Hematopoietic multipotent progenitor cell treated with erythropoietin and hydrocortisone succinate and interleukin-3 and kit ligand, for 6 days (in vitro differentiated cells): ENCODE results near the gene KASH5.
"Not testable (repeated sequence)": the region's sequence is repeated elsewhere in the genome, so short reads cannot be mapped to it uniquely, and the experiment has no call there.

Experiments used
- DNase-seq: peaks from one replicate; pipeline ENCODE4 v3.0.0-alpha.2; 2015

Gene KASH5

DNA sequence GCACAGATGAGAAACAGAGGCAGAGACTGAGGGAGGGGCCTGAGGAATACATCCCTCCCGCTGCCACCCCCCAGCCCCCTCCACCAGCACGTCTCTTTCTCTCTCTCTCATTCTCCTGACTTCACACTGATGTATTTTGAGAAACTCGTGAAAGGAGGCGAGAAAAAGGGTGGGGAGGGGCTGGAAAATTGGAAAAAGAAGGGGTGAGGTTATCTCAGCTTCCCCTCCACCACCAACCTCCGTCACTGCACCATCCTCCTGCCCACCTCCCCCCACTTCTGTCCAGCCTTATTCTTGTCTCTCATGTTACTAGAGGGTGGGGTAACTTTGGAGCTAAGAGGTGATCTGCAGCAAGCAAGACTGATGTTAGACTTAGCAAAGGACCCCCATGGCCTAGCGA is 51.8 kb downstream of the KASH5 start:
- no peak for DNase-seq

DNA sequence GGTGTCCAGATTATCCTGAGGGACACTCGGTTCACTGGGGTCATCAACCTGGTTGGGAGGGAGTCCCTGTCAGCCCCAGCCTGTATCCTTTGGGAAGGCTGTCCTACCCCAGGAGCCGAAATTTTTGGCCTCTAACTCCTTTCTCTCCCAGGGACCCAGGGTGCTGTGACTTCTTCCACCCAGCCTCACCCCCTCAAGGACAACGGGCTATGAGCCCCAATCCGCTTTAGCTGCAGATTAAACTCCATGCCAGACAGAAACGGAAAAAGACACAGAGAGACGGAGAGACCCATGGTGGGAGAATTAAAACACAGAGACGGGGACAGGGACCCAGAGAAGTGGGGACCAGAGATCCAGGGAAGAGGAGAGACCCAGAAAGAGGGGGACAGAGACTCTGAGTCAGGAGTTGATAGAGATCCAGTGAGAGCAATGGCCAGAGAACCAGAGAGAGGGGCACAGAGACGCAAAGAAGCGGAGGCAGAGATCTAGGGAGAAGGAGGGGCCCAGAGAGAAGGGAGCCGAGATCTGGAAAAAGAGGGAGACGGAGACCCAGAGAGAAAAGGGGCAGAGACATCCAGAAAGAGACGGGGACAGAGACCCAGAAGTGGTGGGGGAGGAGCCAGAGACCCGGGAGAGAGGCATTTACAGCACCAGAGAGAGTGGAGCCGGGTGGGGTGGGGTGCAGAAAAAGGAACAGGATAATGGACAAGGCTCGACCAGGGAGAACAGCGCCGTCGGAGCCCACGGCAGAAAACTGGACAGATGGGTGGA is 52.6 kb downstream of the KASH5 start:
- no peak for DNase-seq

DNA sequence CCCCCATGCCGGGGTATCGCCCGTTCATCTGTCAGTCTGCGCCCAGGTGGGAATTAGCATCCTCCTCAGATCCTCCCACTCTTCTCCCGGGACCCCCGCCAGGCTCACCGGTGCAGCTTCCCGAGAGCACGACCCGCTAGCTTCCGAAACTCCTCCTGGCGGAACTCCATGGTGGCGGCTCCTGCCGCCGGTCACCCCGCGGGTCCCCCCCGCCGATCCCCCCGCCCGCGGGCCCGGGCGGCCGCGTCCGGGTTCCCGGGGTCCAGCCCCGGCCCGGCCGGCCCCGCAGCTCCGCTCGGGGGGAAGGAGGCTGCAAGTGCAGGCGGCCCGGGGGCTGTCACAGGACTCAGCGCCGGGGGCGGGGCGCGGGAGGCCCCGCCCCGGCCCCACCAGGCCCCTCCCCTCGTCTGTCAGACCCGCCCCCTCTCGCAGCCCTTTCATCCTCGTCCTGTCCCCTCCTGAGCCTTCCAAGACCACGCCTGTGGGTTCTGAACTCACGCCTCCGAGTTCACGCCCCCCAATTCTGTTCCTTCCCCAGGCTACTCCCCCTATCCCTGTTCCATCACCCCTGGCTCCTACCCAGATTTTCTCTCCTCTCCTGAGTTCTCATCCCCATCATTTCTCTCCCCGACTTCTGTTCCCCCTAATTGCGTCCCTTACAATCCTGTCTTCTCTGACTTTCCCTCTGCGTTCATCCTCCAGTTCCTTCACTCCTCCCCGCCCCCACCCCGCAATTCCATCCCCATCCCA is 53.3 kb downstream of the KASH5 start, which contains the start of gene SLC17A7:
TSS of gene SLC17A7 (minus strand) at position 318 of the 750 bp plus-strand sequence. CDS start at position 170, 148 bp downstream.
- peak; percentile 64 for DNase-seq

DNA sequence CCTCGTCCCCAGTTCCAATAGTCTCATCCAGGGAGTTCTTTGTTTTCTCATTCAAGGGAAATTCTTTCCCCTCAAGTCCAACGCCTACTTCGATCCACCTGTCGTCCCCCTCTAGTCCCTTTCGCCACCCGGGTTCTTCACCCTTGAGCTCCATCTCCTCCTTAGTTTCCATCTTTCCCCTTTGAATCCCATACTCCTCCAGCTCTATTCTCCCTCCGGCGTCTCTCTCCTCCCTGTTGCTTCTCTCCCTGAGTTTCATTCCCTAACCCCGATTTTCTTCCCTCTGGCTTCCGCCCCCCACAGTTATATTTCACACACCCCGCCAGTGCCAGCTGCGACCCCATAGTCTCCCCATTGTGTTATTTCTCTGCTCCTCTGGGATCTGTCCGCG is 53.9 kb downstream of the KASH5 start:
- no peak for DNase-seq

DNA sequence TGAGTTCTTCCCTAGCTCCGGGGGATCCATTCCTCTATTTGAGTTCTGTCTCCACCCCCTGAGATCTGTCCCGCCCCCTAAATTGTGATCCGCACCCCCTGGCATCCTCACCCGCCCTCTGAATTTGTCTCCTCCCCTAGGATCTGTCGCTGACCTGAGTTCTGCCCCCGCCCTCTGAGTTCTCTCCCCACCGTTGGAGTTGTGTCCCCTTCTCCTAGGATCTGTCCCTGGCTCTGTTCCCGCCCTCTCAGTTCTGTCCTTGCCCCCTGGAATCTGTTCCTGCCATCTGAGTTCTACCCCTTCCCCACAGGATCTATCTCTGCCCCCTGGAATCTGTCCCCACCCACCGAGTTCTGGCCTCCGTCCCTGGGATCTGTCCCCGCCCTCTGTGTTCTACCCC is 54.3 kb downstream of the KASH5 start:
- peak; percentile 38 for DNase-seq

DNA sequence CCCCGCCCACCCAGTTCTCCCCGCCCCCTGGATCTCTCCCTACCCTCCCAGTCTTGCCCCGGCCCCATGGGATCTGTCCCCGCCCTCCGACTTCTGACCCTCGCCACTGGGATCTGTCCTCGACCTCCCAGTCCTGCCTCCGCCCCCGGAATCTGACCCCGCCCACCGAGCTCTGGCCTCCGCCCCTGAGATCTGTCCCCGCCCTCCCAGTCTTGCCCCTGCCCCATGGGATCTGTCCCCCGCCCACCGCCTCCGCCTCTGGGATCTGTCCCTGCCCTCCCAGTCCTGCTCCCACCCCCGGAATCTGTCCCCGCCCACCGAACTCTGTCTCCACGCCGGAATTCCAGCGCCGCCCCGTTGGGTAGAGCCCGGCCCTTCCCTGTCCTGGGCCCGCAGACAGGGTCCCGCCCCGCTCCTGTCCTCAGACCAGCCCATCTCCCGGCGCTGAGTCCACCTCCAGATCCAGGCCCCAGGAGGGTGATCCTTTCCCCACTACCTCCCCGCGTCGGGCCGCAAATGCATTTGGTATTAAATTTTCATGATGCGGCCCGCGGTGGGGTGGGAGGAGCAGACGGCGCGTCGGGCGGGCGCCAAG is 54.8 kb downstream of the KASH5 start:
- DNase-seq = peak; percentile 81

DNA sequence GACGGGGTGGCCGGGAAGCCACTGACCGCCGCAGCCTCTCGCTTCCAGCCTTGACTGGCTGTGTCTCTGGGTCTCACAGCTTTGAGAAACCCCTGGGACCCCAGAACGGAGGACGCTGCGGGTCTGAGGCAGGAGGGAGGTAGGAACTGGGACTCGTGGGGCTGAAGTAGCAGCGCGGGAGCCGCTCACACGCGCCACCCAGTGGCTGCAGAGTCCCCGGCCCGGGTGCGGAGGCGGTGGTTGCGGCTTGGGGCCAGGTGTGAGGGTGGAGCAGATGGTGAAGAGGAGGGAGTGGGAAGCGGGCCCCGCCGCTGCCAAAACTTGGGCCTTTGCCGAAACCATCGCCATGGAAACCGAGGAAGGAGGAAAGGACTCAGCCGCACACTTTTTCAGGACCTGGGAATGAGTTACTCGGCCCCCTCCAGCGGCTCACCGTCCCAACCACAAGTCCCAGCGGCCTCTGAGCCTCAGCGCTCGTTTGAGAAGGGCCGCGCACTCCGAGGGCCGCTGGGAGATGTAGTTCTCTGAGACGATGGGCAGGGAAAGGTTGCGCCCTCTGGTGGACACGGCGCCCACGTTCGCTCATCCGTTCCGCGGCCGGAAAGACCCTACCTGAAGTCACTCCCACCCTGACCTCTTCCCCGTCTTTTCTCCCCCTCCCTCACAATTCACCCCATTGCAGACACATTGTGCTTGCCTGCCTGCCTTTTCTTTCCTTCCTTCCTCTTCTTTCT is 55.5 kb downstream of the KASH5 start:
- peak; percentile 98 for DNase-seq

DNA sequence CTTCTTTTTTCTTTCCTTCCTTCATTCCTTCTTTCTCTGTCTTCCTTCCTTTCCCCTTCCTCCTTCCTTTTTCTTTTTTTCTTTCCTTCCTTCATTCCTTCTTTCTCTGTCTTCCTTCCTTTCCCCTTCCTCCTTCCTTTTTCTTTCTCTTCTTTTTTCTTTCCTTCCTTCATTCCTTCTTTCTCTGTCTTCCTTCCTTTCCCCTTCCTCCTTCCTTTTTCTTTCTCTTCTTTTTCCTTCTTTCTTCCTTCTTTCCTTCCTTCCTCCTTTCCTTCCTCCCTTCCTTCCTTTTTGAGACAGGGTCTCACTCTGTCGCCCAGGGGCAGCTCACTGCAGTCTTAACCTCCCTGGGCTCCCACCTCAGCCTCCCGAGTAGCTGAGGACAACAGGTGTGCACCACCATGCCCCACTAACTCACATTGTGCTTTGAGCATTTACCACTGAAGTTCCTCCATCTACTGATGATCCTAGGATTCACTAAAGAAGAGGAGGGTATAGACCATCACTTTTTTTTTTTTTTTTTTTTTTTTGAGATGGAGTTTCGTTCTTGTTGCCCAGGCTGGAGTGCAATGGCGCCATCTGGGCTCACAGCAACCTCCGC is 56.2 kb downstream of the KASH5 start:
- DNase-seq = not testable (repeated sequence)

DNA sequence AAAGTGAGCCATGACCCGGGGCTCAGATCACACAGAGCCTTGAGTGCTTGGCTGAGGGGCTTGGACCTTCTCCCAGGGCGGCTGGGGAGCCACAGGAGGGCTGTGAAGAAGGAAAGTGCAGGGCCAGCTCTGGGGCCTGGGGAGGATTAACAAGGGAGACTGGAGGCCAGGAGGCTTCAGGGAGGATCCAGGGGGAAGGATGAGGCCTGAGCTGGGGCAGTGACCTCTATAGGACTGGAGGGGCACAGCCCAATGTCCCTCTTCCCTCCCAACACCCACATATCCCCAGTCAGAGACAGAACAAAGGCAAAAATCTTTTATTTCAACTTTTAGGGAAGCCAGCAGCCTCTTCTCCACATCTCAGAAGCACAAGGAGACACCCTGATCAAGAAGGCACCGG is 57.9 kb downstream of the KASH5 start:
- no peak for DNase-seq

DNA sequence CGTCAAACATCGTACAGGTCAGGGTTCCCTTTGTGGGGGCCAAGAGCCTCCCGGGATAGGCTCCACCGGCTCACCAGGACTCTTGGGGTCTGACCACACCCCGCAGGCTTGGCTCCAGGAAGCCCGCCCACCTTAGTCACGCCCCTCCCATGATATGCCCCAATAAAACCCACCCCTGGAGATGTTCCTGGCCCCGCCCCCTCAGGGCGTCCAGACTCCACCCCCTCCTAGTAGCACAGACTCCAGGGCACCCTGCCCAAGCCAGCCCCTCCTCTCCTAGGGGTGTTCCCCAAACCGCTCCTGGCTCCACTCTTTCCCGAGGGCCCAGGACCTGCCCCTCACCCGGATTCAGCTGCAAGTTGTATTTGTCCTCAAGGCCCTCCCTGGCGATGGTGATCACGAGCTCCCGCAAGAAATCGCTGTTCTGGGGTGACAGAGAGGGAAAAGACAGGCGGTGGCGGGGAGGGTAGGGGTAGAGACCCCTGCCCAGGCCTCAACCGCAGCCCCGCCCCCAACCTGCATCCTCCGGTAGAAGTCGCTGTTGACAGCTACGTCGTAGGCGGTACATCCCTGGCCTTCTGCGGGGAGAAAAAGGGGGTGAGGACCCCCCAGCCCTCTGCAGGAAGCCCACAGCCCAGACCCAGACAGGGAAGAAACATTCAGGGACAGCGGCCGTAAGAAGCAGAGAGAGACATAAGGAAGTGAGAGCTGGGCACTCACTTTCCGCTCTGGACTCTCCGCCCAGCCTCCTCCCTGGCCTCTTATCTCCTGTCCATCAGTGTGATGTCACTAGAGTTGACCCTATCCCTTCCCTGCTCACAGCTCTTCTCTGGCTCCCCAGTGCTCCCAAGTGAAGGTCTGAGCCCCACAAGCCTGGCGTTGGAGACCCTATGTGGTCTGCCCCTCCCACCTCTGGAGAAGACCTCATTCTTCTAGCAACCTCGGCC is 59.7 kb downstream of the KASH5 start:
- peak; percentile 89 for DNase-seq

DNA sequence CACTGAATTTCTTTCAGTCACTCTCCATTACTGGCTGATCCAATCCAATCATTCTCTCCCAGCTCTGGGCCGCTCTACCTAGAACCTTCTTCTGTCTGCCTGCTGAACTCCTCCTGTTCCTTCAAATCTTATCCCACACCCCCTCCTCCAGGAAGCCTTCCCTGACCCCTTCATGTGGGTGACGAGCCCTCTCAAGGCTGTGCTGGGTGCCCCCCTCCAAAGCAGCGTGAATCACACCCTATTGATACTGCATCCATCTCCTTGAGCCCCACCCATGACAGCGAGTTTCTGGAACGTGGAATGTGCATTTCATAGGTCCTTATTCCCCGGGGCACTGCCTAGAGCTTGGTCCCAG is 60.4 kb downstream of the KASH5 start:
- DNase-seq = no peak

DNA sequence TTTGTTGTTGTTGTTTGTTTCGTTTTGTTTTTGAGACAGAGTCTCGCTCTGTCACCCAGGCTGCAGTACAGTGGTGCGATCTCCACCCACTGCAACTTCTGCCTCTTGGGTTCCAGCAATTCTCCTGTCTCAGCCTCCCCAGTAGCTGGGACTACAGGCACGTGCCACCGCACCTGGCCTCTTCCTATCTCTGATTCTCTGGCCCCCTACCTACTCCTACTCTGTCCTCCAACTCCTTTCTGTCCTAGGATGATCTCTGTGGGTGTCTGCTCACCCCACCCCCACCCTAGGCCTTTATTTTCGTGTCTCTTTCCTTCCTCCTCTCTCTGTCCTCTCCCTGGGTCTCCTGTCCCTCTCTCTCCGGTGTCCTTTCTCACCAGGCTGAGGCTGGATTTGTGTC is 62.4 kb downstream of the KASH5 start:
- no peak for DNase-seq

DNA sequence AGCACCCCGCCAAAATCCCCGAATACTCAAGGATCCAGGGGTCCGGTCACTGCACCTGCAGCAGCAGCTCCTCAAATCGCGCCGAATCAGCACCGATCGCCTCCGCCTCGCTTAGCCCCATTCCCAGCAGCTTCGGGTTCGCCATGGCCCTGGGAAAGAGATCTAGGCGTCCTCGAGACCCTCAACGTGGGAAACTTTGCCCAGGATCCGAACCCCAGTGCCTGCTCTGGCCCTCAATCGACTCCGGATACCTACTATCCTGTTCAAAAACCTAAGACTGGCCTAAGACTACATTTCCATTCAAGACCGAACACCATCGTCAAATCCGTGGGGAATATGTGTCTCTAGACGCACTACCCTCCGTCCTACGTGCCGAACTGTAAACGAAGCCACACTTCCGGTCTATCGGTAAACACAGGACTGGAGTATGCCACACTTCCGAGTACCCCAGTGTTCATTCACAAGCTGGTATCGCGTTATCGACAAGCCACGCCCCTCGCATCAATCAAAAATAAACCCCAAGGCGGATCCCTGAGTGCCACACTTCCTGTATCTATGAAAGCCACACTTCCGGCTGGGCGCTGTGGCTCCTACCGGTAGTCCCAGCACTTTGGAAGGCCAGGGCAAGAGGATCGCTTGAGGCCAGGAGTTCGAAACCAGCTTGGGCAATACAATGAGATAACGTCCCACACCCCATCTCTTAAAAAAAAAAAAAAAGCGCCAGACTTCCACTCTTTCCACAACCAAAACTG is 63.6 kb downstream of the KASH5 start, which contains the start of gene PIH1D1:
TSS of gene PIH1D1 (minus strand) at position 385 of the 752 bp plus-strand sequence. CDS start at position 145, 240 bp downstream.
- DNase-seq = peak; percentile 100

DNA sequence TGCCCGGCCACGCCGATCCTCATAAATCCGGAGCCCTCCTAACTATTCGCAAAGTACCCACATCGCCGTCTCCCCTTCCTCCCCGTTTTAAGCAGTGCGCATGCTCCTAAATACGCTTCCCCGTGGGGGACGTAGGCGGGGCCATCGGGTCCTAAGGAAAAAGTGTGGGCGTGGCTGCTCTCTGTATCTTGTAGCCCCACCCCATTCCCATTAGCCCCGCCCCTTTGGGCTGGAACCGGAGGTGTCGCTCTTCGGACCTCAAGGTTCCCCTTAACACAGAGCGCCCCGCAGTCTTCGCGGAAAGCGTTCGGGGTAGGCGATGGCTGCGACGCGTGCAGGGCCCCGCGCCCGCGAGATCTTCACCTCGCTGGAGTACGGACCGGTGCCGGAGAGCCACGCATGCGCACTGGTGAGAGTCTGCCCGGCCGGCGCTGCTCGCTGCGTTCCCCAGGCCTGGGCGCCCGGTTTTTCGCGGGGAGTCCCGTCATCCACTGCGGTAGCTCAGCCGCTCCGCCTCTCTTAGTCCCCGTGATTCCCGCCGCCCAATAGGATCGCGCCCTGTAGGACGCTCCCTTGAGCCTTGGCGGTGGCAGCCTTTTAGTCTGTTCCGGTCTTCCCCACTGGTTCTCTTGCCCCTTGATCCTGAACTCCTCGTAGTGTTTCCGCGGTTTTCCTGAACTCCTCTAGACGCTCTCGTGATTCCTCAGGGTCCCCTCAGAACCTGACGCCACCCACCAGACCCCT is 65.1 kb downstream of the KASH5 start, which contains the start of gene ALDH16A1:
TSS of gene ALDH16A1 (plus strand) at position 213 of the 744 bp plus-strand sequence. CDS start at position 320, 107 bp downstream.
- DNase-seq = peak; percentile 100

DNA sequence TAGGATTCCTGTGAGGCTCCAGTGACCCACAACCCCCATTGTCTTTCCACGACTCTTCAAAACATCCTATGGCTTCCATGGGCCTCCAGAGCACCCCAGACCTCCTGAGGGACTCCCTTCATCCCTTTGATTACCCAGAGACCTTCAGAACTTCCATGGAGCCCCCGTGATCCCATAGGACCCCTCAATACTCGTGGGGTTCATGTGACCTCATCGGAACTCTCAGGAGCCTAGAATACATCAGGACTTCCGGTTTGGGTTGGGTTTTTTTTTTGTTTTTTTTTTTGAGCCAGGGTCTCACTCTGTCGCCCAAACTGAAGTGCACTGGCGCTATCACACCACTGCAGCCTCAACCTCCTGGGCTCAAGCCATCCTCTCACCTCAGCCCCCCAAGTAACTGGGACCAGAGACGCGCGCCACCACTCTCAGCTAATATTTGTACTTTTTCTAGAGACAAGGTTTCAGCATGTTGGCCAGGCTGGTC is 65.8 kb downstream of the KASH5 start:
- DNase-seq = peak; percentile 50

DNA sequence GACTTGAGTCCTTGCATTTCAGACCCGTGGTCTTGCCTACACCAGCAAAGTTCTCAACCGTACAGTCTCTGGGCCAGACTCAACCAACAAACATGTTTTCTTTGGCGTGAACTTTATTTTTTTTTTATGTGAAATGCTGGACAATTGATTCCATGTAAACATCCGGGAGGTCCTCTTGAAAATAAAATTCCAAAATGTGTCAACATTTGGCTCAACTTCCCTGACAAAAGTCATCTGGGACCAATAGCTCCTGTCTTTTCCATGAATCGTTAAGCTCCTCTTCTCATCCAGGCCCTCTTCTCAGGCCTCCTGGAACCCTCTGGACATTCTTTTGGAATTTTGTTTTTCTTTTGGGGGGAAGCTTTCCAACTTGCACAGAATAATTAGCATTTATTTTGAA is 67.7 kb downstream of the KASH5 start:
- no peak for DNase-seq

DNA sequence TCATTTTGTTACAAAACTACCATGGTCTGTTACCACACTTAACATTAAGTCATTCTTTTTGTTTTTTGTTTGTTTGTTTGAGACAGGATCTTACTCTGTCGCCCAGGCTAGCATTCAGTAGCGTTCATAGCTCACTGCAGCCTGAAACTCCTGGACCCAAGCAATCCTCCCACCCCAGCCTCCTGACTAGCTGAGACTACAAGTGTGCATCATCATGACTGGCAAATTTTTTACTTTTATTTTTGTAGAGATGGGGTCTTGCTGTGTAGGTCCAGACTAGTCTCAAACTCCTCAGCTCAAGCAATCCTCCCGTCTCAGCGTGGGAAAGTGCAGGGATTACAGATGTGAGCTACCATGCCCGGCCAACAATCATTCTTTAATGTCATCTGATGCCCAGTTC is 68.3 kb downstream of the KASH5 start:
- no peak for DNase-seq

DNA sequence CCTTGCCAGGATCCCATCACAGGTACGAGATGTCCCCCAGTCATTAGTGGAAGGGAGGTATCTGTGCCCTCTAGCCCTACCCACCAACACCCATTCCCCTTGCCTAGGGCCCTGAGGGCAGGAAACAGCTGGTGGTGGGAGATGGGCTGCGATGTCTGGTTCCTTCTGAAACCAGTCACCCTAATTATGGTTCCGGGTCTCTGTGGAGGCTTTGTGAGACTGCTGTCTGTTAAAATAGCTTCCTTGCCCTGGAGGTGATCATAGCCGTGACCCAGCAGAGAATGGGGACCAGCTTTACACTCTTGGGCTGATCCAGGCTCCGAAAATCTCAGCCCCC is 70.5 kb downstream of the KASH5 start:
- no peak for DNase-seq

DNA sequence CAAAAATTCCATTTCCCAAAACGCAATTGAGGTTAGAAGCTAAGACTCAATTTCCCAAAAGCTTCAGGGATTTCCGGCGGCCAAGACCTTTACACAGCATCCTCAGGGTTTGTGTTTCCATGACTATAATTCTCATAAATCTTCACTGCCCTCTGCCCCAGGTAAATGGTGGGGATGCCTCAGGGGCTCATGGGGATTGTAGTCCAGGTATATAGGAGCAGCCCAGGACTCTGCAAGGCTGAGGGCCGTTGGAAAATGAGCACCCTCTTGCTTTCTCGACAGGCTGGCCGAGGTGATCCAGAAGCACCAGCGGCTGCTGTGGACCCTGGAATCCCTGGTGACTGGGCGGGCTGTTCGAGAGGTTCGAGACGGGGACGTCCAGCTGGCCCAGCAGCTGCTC is 71.3 kb downstream of the KASH5 start:
- DNase-seq = no peak

DNA sequence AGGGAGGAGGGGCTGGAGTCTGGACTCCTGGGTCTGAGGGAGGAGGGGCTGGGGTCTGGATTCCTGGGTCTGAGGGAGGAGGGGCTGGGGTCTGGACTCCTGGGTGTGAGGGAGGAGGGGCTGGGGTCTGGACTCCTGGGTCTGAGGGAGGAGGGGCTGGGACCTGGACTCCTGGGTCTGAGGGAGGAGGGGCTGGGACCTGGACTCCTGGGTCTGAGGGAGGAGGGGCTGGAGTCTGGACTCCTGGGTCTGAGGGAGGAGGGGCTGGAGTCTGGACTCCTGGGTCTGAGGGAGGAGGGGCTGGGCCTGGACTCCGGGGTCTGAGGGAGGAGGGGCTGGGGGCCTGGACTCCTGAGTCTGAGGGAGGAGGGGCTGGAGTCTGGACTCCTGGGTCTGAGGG is 73.1 kb downstream of the KASH5 start:
- DNase-seq = not testable (repeated sequence)
